Psoas muscle (tissue), 8 donors: Measurements from ENCODE around the gene COLEC11. TPM values are rescaled to one million over a fixed set of nuclear protein-coding genes. Genes with fewer than 3 reads are reported as not detected.

ENCODE experiments used
- ATAC-seq, 4 donors: fragments of 200-7000 bp; cut with Tn5 transposase; one replicate each; pipeline ENCODE4 v1.9.1; 2020; ENCODE audit warnings: moderate library complexity in 3 of 4, mild to moderate bottlenecking in 2 of 4
- DNase-seq, 2 donors: peaks; one replicate each; pipeline ENCODE4 v3.0.0-alpha.2; 2020
- H3K27ac ChIP-seq: fragments of 200-600 bp; one replicate; pipeline ENCODE4 v1.8.0; 2022
- H3K27me3 ChIP-seq, 3 donors: fragments of 200-600 bp in 1 of 3; one replicate each; pipeline versions ENCODE4 v1.6.1 to v1.8.0; 2013 to 2022; ENCODE audit warnings: low read length in 2 of 3, mild to moderate bottlenecking in 2 of 3, moderate library complexity in 1 of 3; ENCODE audit not compliant: insufficient read depth in 3 of 3
- H3K36me3 ChIP-seq, 2 donors: fragments of 200-600 bp in 1 of 2; one replicate each; pipeline versions ENCODE4 v1.6.1 to v1.8.0; 2013 to 2022; ENCODE audit warnings: low read depth in 1 of 2, mild to moderate bottlenecking in 1 of 2, moderate library complexity in 1 of 2; ENCODE audit not compliant: insufficient read depth in 1 of 2
- H3K4me1 ChIP-seq: fragments of 200-600 bp; one replicate; pipeline ENCODE4 v1.8.0; 2022
- H3K4me3 ChIP-seq: fragments of 200-600 bp; one replicate; pipeline ENCODE4 v1.8.0; 2022; ENCODE audit warnings: mild to moderate bottlenecking
- H3K9me3 ChIP-seq: fragments of 200-600 bp; one replicate; pipeline ENCODE4 v1.8.0; 2022
- CTCF ChIP-seq: fragments of 200-600 bp; IDR thresholded peaks from one replicate; pipeline ENCODE4 v1.8.0; 2022; ENCODE audit warnings: antibody characterized with exemption
- intact Hi-C, 2 donors: fragments of 100-400 bp; cut with DNase I; formaldehyde crosslinking; loops; one replicate each; pipeline versions ENCODE4 v1.11.0 to v1.14.2; 2022
- polyA plus RNA-seq, 3 donors: library from polyadenylated mRNA; stranded (reverse); fragments of 200-250 nt; gene quantifications; one replicate each; pipeline ENCODE4 v1.2.3, GENCODE V29; 2013
- total RNA-seq, 4 donors: library from RNA; stranded (reverse); fragmentation: NEBNext Ultra II Directional in 2 of 4; extraction: Animal tissue kit (Norgen Biotek cat#: 25700) in 2 of 4; gene quantifications; one replicate each; pipeline versions ENCODE4 v1.2.1 to v1.2.4, GENCODE V29; 2021 to 2023
- donor health status: healthy with polysubstance abuse.
- donor health status: DM: no; HTN: no; CAD: no; lungs with moderate emphysema.
- donor health status: Bipolar disorder and iron deficiency.
- donor health status: healthy.
- donor health status: DM: yes; HTN: yes; CAD: no.
- donor health status: DM: no; HTN: no; CAD: no.
- donor health status: DM: no; HTN: no; CAD: no.
- donor health status: DM: yes; HTN: yes; CAD: no.

COLEC11 gene
- total and polyA plus RNA-seq, 7 donors: 0.22 to 1.0 (median 0.38) TPM; not detected in 1

- Histone ChIP-seq H3K27ac (no peak overlapping the region), H3K4me3 (no peak overlapping the region), H3K36me3 (no peaks in the 10 kb centered on the region), H3K9me3 (no peaks in the 10 kb centered on the region), H3K4me1 (no peaks in the 10 kb centered on the region), H3K27me3 (peaks cover 0 to 4% (median 2%) of the 10 kb centered on the region in 3 donors)
- DNase-seq: no peak
- no peak for TF ChIP-seq CTCF
- no peak for ATAC-seq
- intact Hi-C loops: no loop called here
These were observed 97.5 kb downstream of the COLEC11 start for GRCh38 chr2:3692375-3692774.

Other genes starting within 250 kb of the COLEC11 start
- gene EIPR1, start 217.3 kb upstream of the COLEC11 start, total RNA-seq: 10 to 100 TPM in 3 of 4 donors, 1 to 10 TPM in 1; 9.7 to 18.7 (median 12.3) TPM
- gene EIPR1, start 217.3 kb upstream of the COLEC11 start, polyA plus RNA-seq: 10 to 100 TPM; 11.5 to 42.1 (median 28.1) TPM
- gene TRAPPC12, start 215.4 kb upstream of the COLEC11 start, total RNA-seq: 10 to 100 TPM; 56.7 to 90.3 (median 66.9) TPM
- 10 to 100 TPM; 28.7 to 50.9 (median 34.2) TPM for gene TRAPPC12, start 215.4 kb upstream of the COLEC11 start, polyA plus RNA-seq
- 100 to 1,000 TPM in 2 of 4 donors, 10 to 100 TPM in 2; 42.5 to 137 (median 76.1) TPM for gene ADI1, start 75.6 kb upstream of the COLEC11 start, total RNA-seq
- 10 to 100 TPM; 42.7 to 95.0 (median 43.7) TPM for gene ADI1, start 75.6 kb upstream of the COLEC11 start, polyA plus RNA-seq
- 10 to 100 TPM; 15.6 to 32.4 (median 20.9) TPM for gene RNASEH1, start 36.8 kb upstream of the COLEC11 start, total RNA-seq
- 10 to 100 TPM; 11.5 to 45.6 (median 21.1) TPM for gene RNASEH1, start 36.8 kb upstream of the COLEC11 start, polyA plus RNA-seq
- gene RPS7, start 19.9 kb upstream of the COLEC11 start, total RNA-seq: 100 to 1,000 TPM; 471 to 725 (median 638) TPM
- 1,000 to 10,000 TPM; 1,251 to 1,967 (median 1,335) TPM for gene RPS7, start 19.9 kb upstream of the COLEC11 start, polyA plus RNA-seq
- not detected for gene ALLC, start 63.1 kb downstream of the COLEC11 start, total RNA-seq
- gene ALLC, start 63.1 kb downstream of the COLEC11 start, polyA plus RNA-seq: not detected
- not detected for gene DCDC2C, start 108.5 kb downstream of the COLEC11 start, total RNA-seq
- under 1 TPM in 1 of 3 donors, not detected in 2; 0.13 TPM for gene DCDC2C, start 108.5 kb downstream of the COLEC11 start, polyA plus RNA-seq